ENCODE measurements around the gene CELF5.

GRCh38 chr19:3190470-3190770, 34.0 kb upstream of the CELF5 start:
- TF ChIP-seq CTCF (conservative IDR thresholded peaks at IDR 0.05; ENCODE audit: low read length) (no peak), EZH2phosphoT487 (IDR thresholded peaks at IDR 0.05; ENCODE audit: borderline replicate concordance, low read depth, low read length) (no peak)

Measured in OCI-LY7 (cell line).